Neural cell (in vitro differentiated cells): ENCODE data around the gene KHDC1L. TPM values are rescaled to one million over a fixed set of nuclear protein-coding genes. Genes with fewer than 3 reads are reported as not detected.

Experiments
- H2AFZ ChIP-seq: fragments of 200-600, 300-800 bp; sonication (generic), shearing (Covaris generic); 2 replicates; pipeline ENCODE4 v1.6.0; 2014; ENCODE audit warnings: low read depth, mild to moderate bottlenecking, antibody characterized with exemption, low read length, moderate library complexity
- H3F3A ChIP-seq: fragments of 200-600 bp; shearing (Covaris generic); 2 replicates; pipeline ENCODE4 v1.6.1; 2016; ENCODE audit warnings: mild to moderate bottlenecking, moderate library complexity, mixed read lengths, antibody characterized with exemption, low read length; ENCODE audit not compliant: insufficient read depth, poor library complexity, severe bottlenecking
- H3K27ac ChIP-seq: fragments of 200-600, 300-800 bp; sonication (generic), shearing (Covaris generic); 2 replicates; pipeline ENCODE4 v1.5.1; 2014; ENCODE audit warnings: mild to moderate bottlenecking, low read length, moderate library complexity
- H3K27me3 ChIP-seq: fragments of 300-800, 200-600 bp; sonication (generic), shearing (Covaris generic); 2 replicates; pipeline ENCODE4 v1.6.0; 2014; ENCODE audit warnings: mild to moderate bottlenecking, low read depth, low read length, moderate library complexity; ENCODE audit not compliant: insufficient read depth
- H3K36me3 ChIP-seq: fragments of 300-800, 200-600 bp; sonication (generic), shearing (Covaris generic); 2 replicates; pipeline ENCODE4 v1.5.1; 2014; ENCODE audit warnings: mild to moderate bottlenecking, antibody characterized with exemption, low read length, moderate library complexity; ENCODE audit not compliant: insufficient read depth
- H3K4me2 ChIP-seq: fragments of 300-800, 200-600 bp; sonication (generic), shearing (Covaris generic); 2 replicates; pipeline ENCODE4 v1.6.0; 2014; ENCODE audit warnings: mild to moderate bottlenecking, low read length
- H3K4me3 ChIP-seq: fragments of 300-800, 200-600 bp; sonication (generic), shearing (Covaris generic); 2 replicates; pipeline ENCODE4 v1.5.1; 2014; ENCODE audit warnings: mild to moderate bottlenecking, low read length, moderate library complexity
- H3K79me2 ChIP-seq: fragments of 200-600 bp; shearing (Covaris generic); replicated peaks from 2 replicates; pipeline ENCODE4 v1.6.0; 2014; ENCODE audit warnings: mild to moderate bottlenecking, low read length, moderate library complexity; ENCODE audit not compliant: insufficient read depth
- H3K9ac ChIP-seq: fragments of 300-800, 200-600 bp; sonication (generic), shearing (Covaris generic); 2 replicates; pipeline ENCODE4 v1.6.1; 2016; ENCODE audit warnings: mild to moderate bottlenecking, low read length, mixed read lengths
- H3K9me2 ChIP-seq: fragments of 200-600 bp; shearing (Covaris generic); 2 replicates; pipeline ENCODE4 v1.6.1; 2016; ENCODE audit warnings: mild to moderate bottlenecking, low read length, mixed read lengths; ENCODE audit not compliant: insufficient read depth
- H3K9me3 ChIP-seq: fragments of 200-600, 300-800 bp; sonication (generic), shearing (Covaris generic); 2 replicates; pipeline ENCODE4 v1.6.1; 2016; ENCODE audit warnings: mild to moderate bottlenecking, mixed run types, low read length, moderate library complexity, mixed read lengths
- H4K20me1 ChIP-seq: fragments of 200-600 bp; shearing (Covaris generic); 2 replicates; pipeline ENCODE4 v1.6.1; 2016; ENCODE audit warnings: mild to moderate bottlenecking, mixed run types; ENCODE audit not compliant: insufficient read depth
- CTCF ChIP-seq: fragments of 450-650 bp; IDR thresholded peaks from 2 replicates; pipeline ENCODE4 v1.5.1; 2014; ENCODE audit warnings: antibody characterized with exemption, mild to moderate bottlenecking, moderate library complexity; ENCODE audit not compliant: poor library complexity, severe bottlenecking
- EP300 ChIP-seq: fragments of 450-650 bp; conservative IDR thresholded peaks from 2 replicates; pipeline ENCODE4 v1.6.1; 2014; ENCODE audit warnings: antibody characterized with exemption, mild to moderate bottlenecking, moderate library complexity; ENCODE audit not compliant: poor library complexity, severe bottlenecking
- EZH2 ChIP-seq: fragments of 200-600, 300-800 bp; shearing (Covaris generic), sonication (generic); IDR thresholded peaks from 2 replicates; pipeline ENCODE4 v1.6.1; 2014; ENCODE audit warnings: antibody characterized with exemption, low read length, borderline replicate concordance, mild to moderate bottlenecking; ENCODE audit not compliant: insufficient read depth, poor library complexity, severe bottlenecking
- MXI1 ChIP-seq: fragments of 450-650 bp; conservative IDR thresholded peaks from 2 replicates; pipeline ENCODE4 v1.6.1; 2014; ENCODE audit warnings: antibody characterized with exemption, mild to moderate bottlenecking; ENCODE audit not compliant: poor library complexity, severe bottlenecking
- POLR2AphosphoS5 ChIP-seq: IDR thresholded peaks from 2 replicates; pipeline ENCODE4 v1.6.1; 2012
- RAD21 ChIP-seq: fragments of 450-650 bp; conservative IDR thresholded peaks from 2 replicates; pipeline ENCODE4 v1.6.1; 2014; ENCODE audit warnings: antibody characterized with exemption, mild to moderate bottlenecking, moderate library complexity
- SMC3 ChIP-seq: fragments of 450-650 bp; conservative IDR thresholded peaks from 2 replicates; pipeline ENCODE4 v1.6.1; 2014; ENCODE audit warnings: antibody characterized with exemption, mild to moderate bottlenecking, moderate library complexity; ENCODE audit not compliant: poor library complexity
- TAF1 ChIP-seq: IDR thresholded peaks from 2 replicates; pipeline ENCODE4 v1.6.1; 2012; ENCODE audit warnings: low read depth
- polyA plus RNA-seq: library from polyadenylated mRNA; depleted of rRNA; stranded (reverse); fragments of >200 nt; gene quantifications from 2 replicates; pipeline ENCODE4 v1.2.3, GENCODE V29; 2014
- TF ChIP-seq, protein P1 (sequence below): IDR thresholded peaks from 2 replicates; pipeline ENCODE4 v1.6.1; 2012; ENCODE audit warnings: borderline replicate concordance

The KHDC1L gene
- polyA plus RNA-seq, 1 donor from 2014 or later: not detected

DNA sequence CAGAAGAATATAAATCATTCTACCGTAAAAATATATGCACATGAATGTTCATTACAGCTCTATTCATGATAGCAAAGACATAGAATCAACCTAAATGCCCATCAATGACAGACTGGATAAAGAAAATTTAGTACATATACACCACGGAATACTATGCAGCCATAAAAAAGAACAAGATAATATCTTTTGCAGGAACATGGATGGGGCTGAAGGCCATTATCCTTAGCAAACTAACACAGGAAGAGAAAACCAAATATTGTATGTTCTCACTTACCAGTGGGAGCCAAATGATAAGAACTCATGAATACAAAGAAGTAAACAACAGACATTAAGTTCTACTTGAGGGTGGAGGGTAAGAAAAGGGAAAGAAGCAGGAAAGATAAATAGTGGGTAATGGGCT lies 8.4 kb downstream of the KHDC1L start:
- Histone ChIP-seq H4K20me1 (no peaks in the 10 kb centered on the region), H3K4me3 (no peak overlapping the region), H3K9me2 (no peaks in the 10 kb centered on the region), H3K27me3 (no peaks in the 10 kb centered on the region), H2AFZ (no peak overlapping the region), H3K9me3 (no peaks in the 10 kb centered on the region), H3K79me2 (no peaks in the 10 kb centered on the region), H3K4me2 (no peak overlapping the region), H3K36me3 (no peaks in the 10 kb centered on the region), H3F3A (no peaks in the 10 kb centered on the region), H3K27ac (no peak overlapping the region), H3K9ac (no peak overlapping the region)
- no peak for TF ChIP-seq RAD21
- no peak for TF ChIP-seq EZH2
- TF ChIP-seq SMC3: no peak
- no peak for TF ChIP-seq TAF1
- TF ChIP-seq MXI1: no peak
- no peak for TF ChIP-seq EP300
- no peak for TF ChIP-seq CTCF
- TF ChIP-seq POLR2AphosphoS5: no peak
- TF ChIP-seq, protein P1, sequence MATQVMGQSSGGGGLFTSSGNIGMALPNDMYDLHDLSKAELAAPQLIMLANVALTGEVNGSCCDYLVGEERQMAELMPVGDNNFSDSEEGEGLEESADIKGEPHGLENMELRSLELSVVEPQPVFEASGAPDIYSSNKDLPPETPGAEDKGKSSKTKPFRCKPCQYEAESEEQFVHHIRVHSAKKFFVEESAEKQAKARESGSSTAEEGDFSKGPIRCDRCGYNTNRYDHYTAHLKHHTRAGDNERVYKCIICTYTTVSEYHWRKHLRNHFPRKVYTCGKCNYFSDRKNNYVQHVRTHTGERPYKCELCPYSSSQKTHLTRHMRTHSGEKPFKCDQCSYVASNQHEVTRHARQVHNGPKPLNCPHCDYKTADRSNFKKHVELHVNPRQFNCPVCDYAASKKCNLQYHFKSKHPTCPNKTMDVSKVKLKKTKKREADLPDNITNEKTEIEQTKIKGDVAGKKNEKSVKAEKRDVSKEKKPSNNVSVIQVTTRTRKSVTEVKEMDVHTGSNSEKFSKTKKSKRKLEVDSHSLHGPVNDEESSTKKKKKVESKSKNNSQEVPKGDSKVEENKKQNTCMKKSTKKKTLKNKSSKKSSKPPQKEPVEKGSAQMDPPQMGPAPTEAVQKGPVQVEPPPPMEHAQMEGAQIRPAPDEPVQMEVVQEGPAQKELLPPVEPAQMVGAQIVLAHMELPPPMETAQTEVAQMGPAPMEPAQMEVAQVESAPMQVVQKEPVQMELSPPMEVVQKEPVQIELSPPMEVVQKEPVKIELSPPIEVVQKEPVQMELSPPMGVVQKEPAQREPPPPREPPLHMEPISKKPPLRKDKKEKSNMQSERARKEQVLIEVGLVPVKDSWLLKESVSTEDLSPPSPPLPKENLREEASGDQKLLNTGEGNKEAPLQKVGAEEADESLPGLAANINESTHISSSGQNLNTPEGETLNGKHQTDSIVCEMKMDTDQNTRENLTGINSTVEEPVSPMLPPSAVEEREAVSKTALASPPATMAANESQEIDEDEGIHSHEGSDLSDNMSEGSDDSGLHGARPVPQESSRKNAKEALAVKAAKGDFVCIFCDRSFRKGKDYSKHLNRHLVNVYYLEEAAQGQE: no peak

DNA sequence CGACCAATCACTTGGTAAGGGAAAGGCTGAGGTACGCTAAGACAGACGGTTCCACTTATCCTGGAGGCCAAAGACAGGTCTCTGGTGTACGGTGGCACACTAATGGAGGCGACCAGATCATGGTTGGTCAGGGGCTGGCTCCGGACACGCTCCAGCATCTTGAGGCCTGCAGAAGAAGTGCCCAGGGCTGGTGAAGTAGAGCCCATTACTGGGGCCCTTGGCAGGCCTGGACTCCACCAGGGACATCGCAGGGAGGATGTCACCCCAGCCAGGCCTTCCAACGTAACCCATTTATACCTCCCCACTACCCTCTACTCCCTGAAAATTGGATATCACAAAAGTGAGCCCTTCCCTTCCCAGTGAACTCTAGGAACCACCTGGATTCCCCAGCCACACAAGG lies 16.2 kb downstream of the KHDC1L start:
- Histone ChIP-seq H3K9me3 (no peaks in the 10 kb centered on the region), H3K36me3 (no peaks in the 10 kb centered on the region), H3K27me3 (no peaks in the 10 kb centered on the region), H3K4me3 (no peak overlapping the region), H3K4me2 (no peak overlapping the region), H3K79me2 (no peaks in the 10 kb centered on the region), H3K9ac (no peak overlapping the region), H3F3A (no peaks in the 10 kb centered on the region), H4K20me1 (no peaks in the 10 kb centered on the region), H2AFZ (no peak overlapping the region), H3K27ac (no peak overlapping the region), H3K9me2 (no peaks in the 10 kb centered on the region)
- TF ChIP-seq SMC3: no peak
- no peak for TF ChIP-seq EZH2
- TF ChIP-seq TAF1: no peak

DNA sequence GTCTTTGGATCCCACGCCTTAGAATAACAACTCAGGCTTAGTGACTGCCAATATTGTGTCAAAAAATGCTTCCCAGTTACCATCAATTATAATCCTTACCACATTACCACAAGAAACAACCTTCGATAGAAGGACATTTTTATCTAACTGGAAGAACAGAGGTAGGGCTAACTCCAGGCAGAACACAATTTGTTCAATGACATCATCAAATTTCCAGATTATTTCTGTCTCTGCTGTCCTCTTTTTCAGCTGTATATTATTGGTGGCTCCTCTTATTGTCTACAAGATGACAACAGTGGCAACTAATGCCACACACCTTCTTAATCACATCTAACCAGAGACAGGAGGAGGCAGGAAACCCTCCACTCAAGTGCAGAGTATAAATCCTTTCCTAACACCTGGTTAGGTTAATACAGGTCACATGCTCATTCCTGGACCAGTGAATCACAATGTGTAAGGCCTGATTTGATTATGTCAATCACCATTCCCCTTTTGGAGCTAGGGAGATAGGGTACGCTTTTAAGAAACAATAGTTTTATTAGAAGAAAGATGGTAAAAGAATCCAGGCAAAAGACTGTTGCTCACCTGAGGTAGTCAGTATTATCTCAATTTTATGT lies 18.0 kb downstream of the KHDC1L start:
- TF ChIP-seq EZH2 (no peak), EP300 (no peak), MXI1 (no peak), SMC3 (no peak), TAF1 (no peak), CTCF (no peak), RAD21 (no peak), POLR2AphosphoS5 (no peak)
- TF ChIP-seq, protein P1: no peak
- Histone ChIP-seq H3K9me3 (no peaks in the 10 kb centered on the region), H3K27ac (no peak overlapping the region), H3K27me3 (no peaks in the 10 kb centered on the region), H3K36me3 (no peaks in the 10 kb centered on the region), H2AFZ (no peak overlapping the region), H3K4me2 (no peak overlapping the region), H3K9me2 (no peaks in the 10 kb centered on the region), H3K79me2 (no peaks in the 10 kb centered on the region), H3K9ac (no peak overlapping the region), H3K4me3 (no peak overlapping the region), H4K20me1 (no peaks in the 10 kb centered on the region), H3F3A (no peaks in the 10 kb centered on the region)
